Osteoblast (primary cell): ENCODE measurements around the gene RANGAP1. TPM values are rescaled to one million over a fixed set of nuclear protein-coding genes. Genes with fewer than 3 reads are reported as not detected.

ENCODE experiments used
- DNase-seq: peaks from one replicate; pipeline ENCODE4 v3.0.0; 2011; ENCODE audit warnings: low spot score, mixed read lengths; ENCODE audit not compliant: insufficient read length; ENCODE audit errors: missing footprints
- H2AFZ ChIP-seq: 2 replicates; pipeline ENCODE4 v1.6.0; 2011; ENCODE audit warnings: mild to moderate bottlenecking, low read length
- H3K27ac ChIP-seq: 2 replicates; pipeline ENCODE4 v1.5.1; 2011; ENCODE audit warnings: mild to moderate bottlenecking, low read depth, low read length, moderate library complexity
- H3K27me3 ChIP-seq: 2 replicates; pipeline ENCODE4 v1.6.0; 2012; ENCODE audit warnings: mild to moderate bottlenecking, control low read depth, inconsistent platforms, low read length, moderate library complexity; ENCODE audit not compliant: insufficient read depth
- H3K36me3 ChIP-seq: 2 replicates; pipeline ENCODE4 v1.5.1; 2011; ENCODE audit warnings: mild to moderate bottlenecking, low read length, control low read depth, moderate library complexity; ENCODE audit not compliant: insufficient read depth
- H3K4me1 ChIP-seq: 2 replicates; pipeline ENCODE4 v1.5.1; 2011; ENCODE audit warnings: mild to moderate bottlenecking, low read length, control low read depth, moderate library complexity; ENCODE audit not compliant: insufficient read depth
- H3K4me2 ChIP-seq: 2 replicates; pipeline ENCODE4 v1.6.0; 2011; ENCODE audit warnings: mild to moderate bottlenecking, low read length; ENCODE audit not compliant: insufficient read depth
- H3K4me3 ChIP-seq: fragments of 200-600 bp; sonication (generic); 3 replicates; pipeline ENCODE4 v1.5.1; 2012; ENCODE audit warnings: mild to moderate bottlenecking, low read length, inconsistent platforms; ENCODE audit not compliant: insufficient read depth
- H3K79me2 ChIP-seq: 2 replicates; pipeline ENCODE4 v1.6.0; 2012; ENCODE audit warnings: mild to moderate bottlenecking, low read length, control low read depth, inconsistent platforms; ENCODE audit not compliant: insufficient read depth
- H3K9me3 ChIP-seq: 2 replicates; pipeline ENCODE4 v1.5.1; 2011; ENCODE audit warnings: low read depth, low read length, control low read depth
- H4K20me1 ChIP-seq: 2 replicates; pipeline ENCODE4 v1.6.0; 2012; ENCODE audit warnings: mild to moderate bottlenecking, low read length, control low read depth; ENCODE audit not compliant: insufficient read depth
- total RNA-seq: library from RNA; depleted of rRNA; stranded (reverse); fragments of >200 nt; gene quantifications from 2 replicates; pipeline ENCODE4 v1.2.3, GENCODE V29; 2012
- TF ChIP-seq, protein P1 (sequence below): IDR thresholded peaks from 2 replicates; pipeline ENCODE4 v1.5.1; 2011; ENCODE audit warnings: mild to moderate bottlenecking, low read depth, low read length, moderate library complexity; ENCODE audit errors: extremely low read depth

RANGAP1 gene
- total RNA-seq, 1 donor, result 31.8 TPM

DNA sequence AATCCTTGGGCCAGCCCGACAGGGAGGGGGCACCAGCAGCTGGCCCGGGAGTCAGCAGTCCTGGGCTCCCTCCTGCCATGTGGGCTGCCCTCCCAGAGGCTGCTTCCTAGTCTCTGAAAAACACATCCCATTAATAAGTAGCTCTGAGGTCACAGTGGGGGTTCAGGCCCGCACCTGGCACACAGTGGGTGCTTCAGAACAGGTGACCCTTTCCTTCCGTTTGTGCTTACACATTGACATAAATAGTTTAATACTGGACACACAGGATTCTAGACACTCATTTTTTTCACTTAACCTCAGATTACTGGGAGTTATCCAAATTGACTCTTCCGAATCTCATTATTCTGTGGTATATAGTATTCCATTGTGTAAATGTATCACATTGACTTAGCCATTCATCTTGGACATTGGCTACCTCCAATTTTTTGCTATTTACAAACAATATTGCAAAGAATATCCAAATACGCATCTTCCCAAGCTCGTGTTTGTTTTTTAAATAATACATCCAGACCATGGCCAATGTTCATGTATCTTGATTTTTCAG is 44.8 kb downstream of the RANGAP1 start:
- H4K20me1 ChIP-seq, result peaks cover 3% of the 10 kb centered on the region
- no peak overlapping the region for H3K27ac ChIP-seq
- TF ChIP-seq, protein P1, sequence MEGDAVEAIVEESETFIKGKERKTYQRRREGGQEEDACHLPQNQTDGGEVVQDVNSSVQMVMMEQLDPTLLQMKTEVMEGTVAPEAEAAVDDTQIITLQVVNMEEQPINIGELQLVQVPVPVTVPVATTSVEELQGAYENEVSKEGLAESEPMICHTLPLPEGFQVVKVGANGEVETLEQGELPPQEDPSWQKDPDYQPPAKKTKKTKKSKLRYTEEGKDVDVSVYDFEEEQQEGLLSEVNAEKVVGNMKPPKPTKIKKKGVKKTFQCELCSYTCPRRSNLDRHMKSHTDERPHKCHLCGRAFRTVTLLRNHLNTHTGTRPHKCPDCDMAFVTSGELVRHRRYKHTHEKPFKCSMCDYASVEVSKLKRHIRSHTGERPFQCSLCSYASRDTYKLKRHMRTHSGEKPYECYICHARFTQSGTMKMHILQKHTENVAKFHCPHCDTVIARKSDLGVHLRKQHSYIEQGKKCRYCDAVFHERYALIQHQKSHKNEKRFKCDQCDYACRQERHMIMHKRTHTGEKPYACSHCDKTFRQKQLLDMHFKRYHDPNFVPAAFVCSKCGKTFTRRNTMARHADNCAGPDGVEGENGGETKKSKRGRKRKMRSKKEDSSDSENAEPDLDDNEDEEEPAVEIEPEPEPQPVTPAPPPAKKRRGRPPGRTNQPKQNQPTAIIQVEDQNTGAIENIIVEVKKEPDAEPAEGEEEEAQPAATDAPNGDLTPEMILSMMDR, result no peak
- no peaks in the 10 kb centered on the region for H3K4me1 ChIP-seq
- no peak for DNase-seq
- no peak overlapping the region for H3K4me3 ChIP-seq
- H3K27me3 ChIP-seq, result no peaks in the 10 kb centered on the region
- no peaks in the 10 kb centered on the region for H3K79me2 ChIP-seq
- no peak overlapping the region for H3K4me2 ChIP-seq
- no peak overlapping the region for H2AFZ ChIP-seq
- H3K9me3 ChIP-seq, result no peaks in the 10 kb centered on the region
- peaks cover 10% of the 10 kb centered on the region for H3K36me3 ChIP-seq

DNA sequence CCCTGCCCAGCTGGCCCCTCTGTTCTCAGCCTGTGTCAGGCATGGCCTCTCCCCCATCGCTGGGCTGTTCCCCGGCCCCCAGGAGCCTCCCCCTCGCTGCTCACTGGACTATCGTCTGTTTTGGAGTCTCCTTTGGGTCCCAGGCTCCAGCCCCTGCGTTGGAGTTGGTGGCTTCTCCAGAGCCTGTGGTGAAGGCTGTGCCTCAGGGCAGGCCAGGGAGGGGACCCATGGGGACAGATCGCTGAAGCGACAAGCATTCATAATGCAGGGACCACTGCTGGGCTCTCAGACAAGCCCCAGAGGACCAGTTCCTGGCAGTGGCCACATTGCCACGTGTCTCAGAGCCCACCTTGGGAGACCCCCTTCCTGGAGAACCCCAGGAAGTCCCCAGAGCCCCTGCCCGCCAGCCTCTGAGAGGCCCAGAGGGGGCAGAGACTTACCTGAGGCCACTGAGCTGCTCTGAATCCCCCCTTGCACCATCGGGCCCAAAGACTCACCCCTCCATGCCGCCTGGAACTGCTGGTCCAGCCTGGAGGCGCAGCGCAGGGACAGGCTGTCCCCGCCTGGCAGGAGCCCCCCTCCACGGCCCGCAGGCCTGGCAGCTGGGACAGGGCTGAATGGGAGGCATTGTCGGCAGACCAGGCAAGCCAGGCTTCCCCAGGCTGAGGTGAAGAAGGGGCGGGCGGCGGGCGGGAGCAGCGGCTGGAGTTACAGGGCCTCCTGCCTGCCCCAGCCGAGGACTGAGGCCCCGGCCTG is 45.4 kb downstream of the RANGAP1 start, which contains the start of gene CHADL:
TSS of gene CHADL (minus strand) at position 555 of the 756 bp plus-strand sequence. CDS start at position 505, 50 bp downstream.
- H3K36me3 ChIP-seq, result peaks cover 4% of the 10 kb centered on the region
- H3K4me2 ChIP-seq, result no peak within 1 kb of the TSS
- DNase-seq, result no peak
- H3K27me3 ChIP-seq, result no peaks in the 10 kb centered on the region
- no peaks in the 10 kb centered on the region for H4K20me1 ChIP-seq
- TF ChIP-seq, protein P1, result no peak
- H3K4me3 ChIP-seq, result no peak within 1 kb of the TSS
- no peaks in the 10 kb centered on the region for H3K79me2 ChIP-seq
- H3K4me1 ChIP-seq, result no peaks in the 10 kb centered on the region
- no peak within 1 kb of the TSS for H2AFZ ChIP-seq
- no peaks in the 10 kb centered on the region for H3K9me3 ChIP-seq
- no peak within 1 kb of the TSS for H3K27ac ChIP-seq

GRCh38 chr22:41239443-41240128 is 46.4 kb downstream of the RANGAP1 start:
- no peak for DNase-seq
- H2AFZ ChIP-seq, result no peak overlapping the region

More at GRCh38 chr22:41239443-41240128, 46.4 kb downstream of the RANGAP1 start:
- no peaks in the 10 kb centered on the region for H3K36me3 ChIP-seq
- no peaks in the 10 kb centered on the region for H3K27me3 ChIP-seq
- no peak overlapping the region for H3K4me3 ChIP-seq
- H3K9me3 ChIP-seq, result no peaks in the 10 kb centered on the region
- H4K20me1 ChIP-seq, result no peaks in the 10 kb centered on the region
- H3K4me2 ChIP-seq, result no peak overlapping the region
- H3K79me2 ChIP-seq, result no peaks in the 10 kb centered on the region
- H3K4me1 ChIP-seq, result no peaks in the 10 kb centered on the region
- TF ChIP-seq, protein P1, result no peak
- H3K27ac ChIP-seq, result no peak overlapping the region
